Peyer's patch (tissue), 4 donors: ENCODE data around the gene IFIT5. TPM values are rescaled to one million over a fixed set of nuclear protein-coding genes. Genes with fewer than 3 reads are reported as not detected.

Source experiments
- DNase-seq, 3 donors: peaks; one replicate each; pipeline ENCODE4 v3.0.0-alpha.2; 2017 to 2019
- H3K27ac ChIP-seq, 4 donors: fragments of 200-600 bp; sonication (generic); one replicate each; pipeline ENCODE4 v1.5.1; 2016 to 2019
- H3K27me3 ChIP-seq, 2 donors: fragments of 200-600 bp; sonication (generic); one replicate each; pipeline ENCODE4 v1.5.1; 2019
- H3K36me3 ChIP-seq, 3 donors: fragments of 200-600 bp; sonication (generic); one replicate each; pipeline ENCODE4 v1.5.1; 2016 to 2019
- H3K4me1 ChIP-seq, 4 donors: fragments of 200-600 bp; sonication (generic); one replicate each; pipeline ENCODE4 v1.5.1; 2016 to 2019
- H3K4me3 ChIP-seq, 4 donors: fragments of 200-600 bp; sonication (generic); 1 replicate in 3 of 4; 2 replicates in 1 of 4; pipeline ENCODE4 v1.5.1; 2016 to 2019; ENCODE audit warnings: mild to moderate bottlenecking in 1 of 4
- H3K9me3 ChIP-seq, 4 donors: fragments of 200-600 bp; sonication (generic); one replicate each; pipeline ENCODE4 v1.5.1; 2016 to 2019; ENCODE audit warnings: mild to moderate bottlenecking in 1 of 4
- CTCF ChIP-seq, 6 experiments: fragments of 450-650 bp in 4 of 6; fragments of 200-600 bp in 2 of 6; sonication (generic) in 1 of 6; IDR thresholded peaks; one replicate each; pipeline ENCODE4 v1.5.1; 2017 to 2019; ENCODE audit warnings: antibody characterized with exemption in 6 of 6, mild to moderate bottlenecking in 3 of 6, moderate library complexity in 1 of 6
- POLR2A ChIP-seq, 2 donors: fragments of 450-650 bp; IDR thresholded peaks; one replicate each; pipeline ENCODE4 v1.5.1; 2017; ENCODE audit warnings: antibody characterized with exemption in 2 of 2, mild to moderate bottlenecking in 2 of 2, moderate library complexity in 2 of 2
- total RNA-seq, 4 donors: library from RNA; depleted of rRNA; stranded (reverse); fragments of >200 nt; gene quantifications; one replicate each; pipeline ENCODE4 v1.1.0, GENCODE V29; 2016

Gene IFIT5
- total RNA-seq, 4 donors from 2014 or later = 7.2 to 15.6 (median 12.6) TPM

- Histone ChIP-seq H3K4me3 (no peak overlapping the region), H3K4me1 (peaks cover 0 to 41% (median 0%) of the 10 kb centered on the region in 4 donors), H3K27ac (no peak overlapping the region), H3K27me3 (no peaks in the 10 kb centered on the region), H3K36me3 (no peaks in the 10 kb centered on the region), H3K9me3 (no peaks in the 10 kb centered on the region)
- DNase-seq = no peak
- TF ChIP-seq CTCF (IDR thresholded peaks at IDR 0.05) = no peak
- TF ChIP-seq POLR2A (IDR thresholded peaks at IDR 0.05) = no peak
These were observed 42.4 kb upstream of the IFIT5 start for GRCh38 chr10:89371987-89372386.

- H3K27ac ChIP-seq = peak overlapping the region; percentile 27 to 89 (median 72)
- peaks cover 0 to 28% (median 0%) of the 10 kb centered on the region in 4 donors for H3K4me1 ChIP-seq
- TF ChIP-seq POLR2A (IDR thresholded peaks at IDR 0.05) (no peak), CTCF (IDR thresholded peaks at IDR 0.05) (no peak)
- peak; percentile 33 to 84 (median 50) for DNase-seq
- H3K4me3 ChIP-seq = peak overlapping the region in 1 of 4 donors; percentile 4
- no peaks in the 10 kb centered on the region for H3K36me3 ChIP-seq
- H3K27me3 ChIP-seq = no peaks in the 10 kb centered on the region
- H3K9me3 ChIP-seq = no peaks in the 10 kb centered on the region
These were observed 40.3 kb upstream of the IFIT5 start for GRCh38 chr10:89373916-89374711.

GRCh38 chr10:89374713-89375141 is 39.6 kb upstream of the IFIT5 start:
- H3K9me3 ChIP-seq = no peaks in the 10 kb centered on the region

GRCh38 chr10:89377705-89378637 is 36.4 kb upstream of the IFIT5 start, which contains the start of gene IFIT1B:
IFIT1B (plus strand) TSS chr10:89378056; CDS start chr10:89378136, 80 bp downstream.
- DNase-seq = no peak
- Histone ChIP-seq H3K36me3 (no peaks in the 10 kb centered on the region), H3K27me3 (no peaks in the 10 kb centered on the region), H3K9me3 (no peaks in the 10 kb centered on the region), H3K27ac (no peak within 1 kb of the TSS), H3K4me1 (peaks cover 0 to 22% (median 0%) of the 10 kb centered on the region in 4 donors), H3K4me3 (no peak within 1 kb of the TSS)
- TF ChIP-seq CTCF (IDR thresholded peaks at IDR 0.05) (no peak), POLR2A (IDR thresholded peaks at IDR 0.05) (no peak)

More at GRCh38 chr10:89374713-89375141, 39.6 kb upstream of the IFIT5 start:
- Histone ChIP-seq H3K27me3 (no peaks in the 10 kb centered on the region), H3K27ac (peak overlapping the region; percentile 27 to 89 (median 72)), H3K4me1 (peaks cover 0 to 25% (median 0%) of the 10 kb centered on the region in 4 donors), H3K36me3 (no peaks in the 10 kb centered on the region), H3K4me3 (no peak overlapping the region)
- DNase-seq = no peak
- no peak for TF ChIP-seq CTCF (IDR thresholded peaks at IDR 0.05)
- no peak for TF ChIP-seq POLR2A (IDR thresholded peaks at IDR 0.05)

GRCh38 chr10:89379103-89379502 is 35.3 kb upstream of the IFIT5 start:
- Histone ChIP-seq H3K27ac (no peak overlapping the region), H3K36me3 (no peaks in the 10 kb centered on the region), H3K9me3 (no peaks in the 10 kb centered on the region), H3K27me3 (no peaks in the 10 kb centered on the region), H3K4me3 (no peak overlapping the region), H3K4me1 (peaks cover 0 to 12% (median 0%) of the 10 kb centered on the region in 4 donors)
- TF ChIP-seq CTCF (IDR thresholded peaks at IDR 0.05) = no peak
- TF ChIP-seq POLR2A (IDR thresholded peaks at IDR 0.05) = no peak
- DNase-seq = no peak
